H1 (cell line): ENCODE measurements around the gene MROH8. TPM values are rescaled to one million over a fixed set of nuclear protein-coding genes. Genes with fewer than 3 reads are reported as not detected.

ENCODE experiments used
- CTCF ChIA-PET: fragments of 300-600 bp; sonication (Branson Sonifier 250); formaldehyde crosslinking; loops from one replicate; lab custom pipeline; 2021; ENCODE audit not compliant: partially characterized antibody; lab: Charles Lee
- POLR2A ChIA-PET: fragments of 300-600 bp; sonication (Branson Sonifier 250); formaldehyde crosslinking; loops from one replicate; lab custom pipeline; 2021; ENCODE audit warnings: inconsistent platforms; ENCODE audit not compliant: partially characterized antibody; lab: Charles Lee
- DNase-seq, 2 experiments: peaks; one replicate each; pipeline versions ENCODE4 v3.0.0 to v3.0.0-alpha.2; 2010 to 2022; ENCODE audit warnings: low spot score in 2 of 2, low read depth in 1 of 2, mixed read lengths in 1 of 2
- FAIRE-seq: peaks from 2 replicates; lab custom pipeline; 2011; peaks lifted over from hg19 to GRCh38; lab: Jason Lieb, UNC
- H2AFZ ChIP-seq: 2 replicates; pipeline ENCODE4 v1.8.1; 2012; ENCODE audit warnings: low read length, inconsistent platforms
- H2AK5ac ChIP-seq: 2 replicates; pipeline ENCODE4 v1.6.1; 2013; ENCODE audit warnings: low read depth, low read length
- H2BK120ac ChIP-seq: replicated peaks from 2 replicates; pipeline ENCODE3; 2013; ENCODE audit warnings: low read depth, low read length, inconsistent platforms
- H2BK12ac ChIP-seq: 2 replicates; pipeline ENCODE4 v1.6.1; 2013; ENCODE audit warnings: low read depth, low read length
- H2BK15ac ChIP-seq: 2 replicates; pipeline ENCODE4 v1.6.1; 2013; ENCODE audit warnings: low read length
- H2BK20ac ChIP-seq: 2 replicates; pipeline ENCODE4 v1.6.1; 2013; ENCODE audit warnings: low read length
- H2BK5ac ChIP-seq: 2 replicates; pipeline ENCODE4 v1.6.1; 2013; ENCODE audit warnings: low read depth, low read length
- H3K14ac ChIP-seq: 2 replicates; pipeline ENCODE4 v1.6.1; 2013; ENCODE audit warnings: inconsistent platforms; ENCODE audit not compliant: insufficient read length
- H3K18ac ChIP-seq: 2 replicates; pipeline ENCODE4 v1.6.1; 2013; ENCODE audit warnings: low read length; ENCODE audit errors: extremely low read depth
- H3K23ac ChIP-seq: 2 replicates; pipeline ENCODE4 v1.6.1; 2013; ENCODE audit warnings: inconsistent platforms; ENCODE audit not compliant: insufficient read length
- H3K23me2 ChIP-seq: 2 replicates; pipeline ENCODE4 v1.6.1; 2013; ENCODE audit warnings: low read depth, low read length
- H3K27ac ChIP-seq: 2 replicates; pipeline ENCODE4 v1.6.1; 2011; ENCODE audit warnings: low read depth, low read length, inconsistent platforms
- H3K27me3 ChIP-seq, 4 experiments: replicated peaks in 1 of 4; 1 replicate in 1 of 4; 2 replicates in 3 of 4; pipeline versions ENCODE4 v1.6.1 to v1.8.1; 2011 to 2013; ENCODE audit warnings: low read length in 3 of 4, mild to moderate bottlenecking in 3 of 4, inconsistent platforms in 2 of 4, mixed read lengths in 2 of 4, moderate library complexity in 1 of 4; ENCODE audit not compliant: control insufficient read depth in 3 of 4, insufficient read depth in 3 of 4; ENCODE audit errors: extremely low read depth in 1 of 4
- H3K36me3 ChIP-seq, 4 experiments: 2 replicates each; pipeline versions ENCODE4 v1.6.1 to v1.8.1; 2011 to 2013; ENCODE audit warnings: mild to moderate bottlenecking in 4 of 4, low read length in 3 of 4, moderate library complexity in 2 of 4, control low read depth in 1 of 4, inconsistent platforms in 1 of 4; ENCODE audit not compliant: insufficient read depth in 4 of 4, control insufficient read depth in 2 of 4
- H3K4ac ChIP-seq: replicated peaks from 2 replicates; pipeline ENCODE3; 2013; ENCODE audit warnings: low read length, low read depth, mixed read lengths, inconsistent platforms; ENCODE audit not compliant: insufficient read length
- H3K4me1 ChIP-seq, 4 experiments: replicated peaks in 1 of 4; 1 replicate in 1 of 4; 2 replicates in 3 of 4; pipeline versions ENCODE4 v1.6.1 to v1.8.1; 2011 to 2013; ENCODE audit warnings: low read length in 3 of 4, inconsistent platforms in 2 of 4, mixed read lengths in 1 of 4; ENCODE audit not compliant: insufficient read depth in 4 of 4, control insufficient read depth in 3 of 4
- H3K4me2 ChIP-seq, 2 experiments: 2 replicates each; pipeline versions ENCODE4 v1.6.1 to v1.8.1; 2011 to 2013; ENCODE audit warnings: low read depth in 2 of 2, low read length in 2 of 2, control low read depth in 1 of 2, inconsistent platforms in 1 of 2, mild to moderate bottlenecking in 1 of 2; ENCODE audit not compliant: insufficient read depth in 1 of 2
- H3K4me3 ChIP-seq, 4 experiments: fragments of 200-600, 300-600 bp in 1 of 4; sonication (generic), shearing (Covaris generic), sonication (Bioruptor Twin) in 1 of 4; 2 replicates each; pipeline versions ENCODE4 v1.5.1 to v1.8.1; 2011 to 2016; ENCODE audit warnings: low read length in 4 of 4, low read depth in 3 of 4, control low read depth in 2 of 4, inconsistent platforms in 2 of 4, mild to moderate bottlenecking in 2 of 4, mixed read lengths in 1 of 4, moderate library complexity in 1 of 4; ENCODE audit not compliant: insufficient read depth in 2 of 4; ENCODE audit errors: extremely low read depth in 1 of 4
- H3K56ac ChIP-seq: replicated peaks from 2 replicates; pipeline ENCODE3; 2013; ENCODE audit warnings: low read depth, mild to moderate bottlenecking, mixed read lengths, low read length, inconsistent platforms; ENCODE audit not compliant: insufficient read length
- H3K79me1 ChIP-seq: 2 replicates; pipeline ENCODE4 v1.6.1; 2013; ENCODE audit warnings: low read depth, low read length, control low read depth
- H3K79me2 ChIP-seq, 2 experiments: 2 replicates each; pipeline versions ENCODE4 v1.6.1 to v1.8.1; 2012 to 2013; ENCODE audit warnings: low read length in 2 of 2, mild to moderate bottlenecking in 2 of 2, inconsistent platforms in 1 of 2; ENCODE audit not compliant: insufficient read depth in 2 of 2, control insufficient read depth in 1 of 2
- H3K9ac ChIP-seq, 4 experiments: replicated peaks in 1 of 4; 1 replicate in 1 of 4; 2 replicates in 3 of 4; pipeline versions ENCODE4 v1.6.1 to v1.8.1; 2011 to 2013; ENCODE audit warnings: low read depth in 3 of 4, low read length in 3 of 4, control low read depth in 2 of 4, mild to moderate bottlenecking in 2 of 4, moderate library complexity in 2 of 4, inconsistent platforms in 1 of 4; ENCODE audit errors: extremely low read depth in 1 of 4
- H3K9me3 ChIP-seq, 2 experiments: 2 replicates each; pipeline versions ENCODE4 v1.6.1 to v1.8.1; 2012 to 2013; ENCODE audit warnings: mild to moderate bottlenecking in 2 of 2, moderate library complexity in 2 of 2, control low read depth in 1 of 2, inconsistent platforms in 1 of 2, low read depth in 1 of 2, low read length in 1 of 2, mixed read lengths in 1 of 2; ENCODE audit not compliant: insufficient read depth in 2 of 2
- H4K20me1 ChIP-seq, 2 experiments: replicated peaks in 1 of 2; 2 replicates each; pipeline versions ENCODE3 to v1.8.1; 2011 to 2013; ENCODE audit warnings: inconsistent platforms in 2 of 2, low read length in 2 of 2, mild to moderate bottlenecking in 1 of 2; ENCODE audit not compliant: insufficient read depth in 2 of 2, control insufficient read depth in 1 of 2
- H4K5ac ChIP-seq: 2 replicates; pipeline ENCODE4 v1.6.1; 2013; ENCODE audit warnings: low read length, low read depth, mixed read lengths, inconsistent platforms; ENCODE audit not compliant: insufficient read length
- H4K8ac ChIP-seq: 2 replicates; pipeline ENCODE4 v1.8.0; 2013; ENCODE audit warnings: mild to moderate bottlenecking, moderate library complexity, low read length, inconsistent platforms; ENCODE audit not compliant: insufficient read depth; ENCODE audit errors: extremely low read depth
- H4K91ac ChIP-seq: replicated peaks from 2 replicates; pipeline ENCODE3; 2013; ENCODE audit warnings: low read length, mixed read lengths, inconsistent platforms; ENCODE audit not compliant: insufficient read length
- ATF2 ChIP-seq: IDR thresholded peaks from 2 replicates; pipeline ENCODE4 v1.6.1; 2012; ENCODE audit warnings: low read length, inconsistent platforms
- CBX5 ChIP-seq: fragments of 300-800, 300-1000 bp; sonication (generic); IDR thresholded peaks from 2 replicates; pipeline ENCODE4 v1.7.1; 2016; ENCODE audit warnings: antibody characterized with exemption, low read length, low read depth
- CHD1 ChIP-seq: IDR thresholded peaks from 2 replicates; pipeline ENCODE4 v1.6.1; 2012; ENCODE audit warnings: low read depth, low read length, improper control_type of control experiment
- E2F6 ChIP-seq: IDR thresholded peaks from 2 replicates; pipeline ENCODE4 v1.6.1; 2012; ENCODE audit warnings: inconsistent platforms
- EZH2 ChIP-seq: fragments of 200-600 bp; sonication (generic); IDR thresholded peaks from 2 replicates; pipeline ENCODE4 v1.7.1; 2012; ENCODE audit warnings: low read depth, mild to moderate bottlenecking, moderate library complexity, low read length, inconsistent platforms; ENCODE audit not compliant: severe bottlenecking
- FOSL1 ChIP-seq: IDR thresholded peaks from 2 replicates; pipeline ENCODE4 v1.6.1; 2011; ENCODE audit warnings: mild to moderate bottlenecking, low read depth, low read length, moderate library complexity; ENCODE audit not compliant: insufficient read depth
- KDM5A ChIP-seq: fragments of 200-600 bp; IDR thresholded peaks from 2 replicates; pipeline ENCODE4 v1.7.1; 2012; ENCODE audit warnings: mild to moderate bottlenecking, low read length, inconsistent platforms, mixed read lengths
- POLR2AphosphoS5 ChIP-seq: IDR thresholded peaks from 2 replicates; pipeline ENCODE4 v1.6.1; 2011; ENCODE audit warnings: low read depth, low read length
- SP1 ChIP-seq: IDR thresholded peaks from 2 replicates; pipeline ENCODE4 v1.6.1; 2011; ENCODE audit warnings: low read depth, low read length
- SP2 ChIP-seq: IDR thresholded peaks from 2 replicates; pipeline ENCODE4 v1.6.1; 2012; ENCODE audit warnings: mild to moderate bottlenecking, low read length, inconsistent platforms
- SP4 ChIP-seq: IDR thresholded peaks from 2 replicates; pipeline ENCODE4 v1.6.1; 2012; ENCODE audit warnings: low read length, inconsistent platforms
- TBP ChIP-seq: IDR thresholded peaks from 2 replicates; pipeline ENCODE4 v1.6.1; 2011; ENCODE audit warnings: low read depth, low read length, improper control_type of control experiment
- YY1 ChIP-seq: IDR thresholded peaks from 2 replicates; pipeline ENCODE4 v1.6.1; 2011; ENCODE audit warnings: low read depth, mild to moderate bottlenecking, low read length
- WGBS, 2 experiments: shearing (Covaris generic) in 1 of 2; methylation state at CpG; one replicate each; pipeline versions ENCODE4 v1.1.6 to v1.1.7; 2013 to 2015; ENCODE audit warnings: low lambda C conversion rate in 2 of 2, mixed read lengths in 2 of 2, inconsistent platforms in 1 of 2, low coverage in 1 of 2, missing lambda C conversion rate in 1 of 2; ENCODE audit not compliant: insufficient replicate concordance in 2 of 2, insufficient coverage in 1 of 2, insufficient read length in 1 of 2; ENCODE audit errors: extremely low coverage in 1 of 2, missing lambda C conversion rate in 1 of 2; 5-methylcytosine and 5-hydroxymethylcytosine counted together
- polyA plus RNA-seq, 7 experiments: library from polyadenylated mRNA; depleted of rRNA in 3 of 7; stranded (reverse) in 5 of 7; unstranded in 2 of 7; fragments of >200 nt in 5 of 7; fragments of 200-250 nt in 2 of 7; gene quantifications; 1 replicate in 5 of 7; 2 replicates in 1 of 7; 4 replicates in 1 of 7; pipeline versions ENCODE4 v1.2.1 to v1.2.3, GENCODE V29; 2011 to 2013; ENCODE audit warnings: missing spikeins in 2 of 7, mixed read lengths in 2 of 7
- total RNA-seq: library from RNA; stranded (reverse); fragmentation: NEBNext Ultra II Directional; extraction: Animal tissue kit (Norgen Biotek cat#: 25700); gene quantifications from 2 replicates; pipeline ENCODE4 v1.2.1, GENCODE V29; 2021

Gene MROH8
- total and polyA plus RNA-seq, 2 of the 8 experiments (the other 6 are each of a cell fraction or from before 2014, with no cell fraction given), result 0.50 to 0.86 TPM

- Histone ChIP-seq H3K9ac (no peak overlapping the region), H3K18ac (no peak overlapping the region), H3K36me3 (peaks cover 40 to 84% (median 59%) of the 10 kb centered on the region in 4 experiments), H4K8ac (no peak overlapping the region), H4K20me1 (peaks cover 0 to 4% of the 10 kb centered on the region in 2 experiments), H4K5ac (no peak overlapping the region), H2BK15ac (no peak overlapping the region), H3K79me1 (peaks cover 12% of the 10 kb centered on the region), H3K23me2 (no peaks in the 10 kb centered on the region), H3K27ac (no peak overlapping the region), H2BK5ac (no peak overlapping the region), H3K23ac (no peak overlapping the region), H3K14ac (no peak overlapping the region), H2BK20ac (no peak overlapping the region), H3K9me3 (no peaks in the 10 kb centered on the region), H4K91ac (no peak overlapping the region), H2AFZ (no peak overlapping the region), H3K79me2 (peaks cover 0 to 11% of the 10 kb centered on the region in 2 experiments; a peak in 2 of 4 replicates), H3K4me3 (no peak overlapping the region), H3K27me3 (no peaks in the 10 kb centered on the region), H3K4me2 (no peak overlapping the region), H2AK5ac (no peak overlapping the region), H3K4ac (no peak overlapping the region), H2BK120ac (no peak overlapping the region), H3K56ac (no peak overlapping the region), H2BK12ac (no peak overlapping the region), H3K4me1 (no peaks in the 10 kb centered on the region)
- no peak for FAIRE-seq
- 91% methylated on average over 2 of the region's 2 CpGs; no CpG with 5 or more reads in 1 of the 2 experiments for WGBS, 2 experiments
- ChIA-PET CTCF (interaction anchor here (1.0 to 3.1 kb wide), 4 partner anchors 10 to 37 kb away, joined by 3 to 18 read pairs (median 10); no protein-coding TSS in a partner anchor), POLR2A (no interaction called here)
- DNase-seq, result no peak
- TF ChIP-seq TBP (no peak), FOSL1 (no peak), KDM5A (no peak), ATF2 (no peak), E2F6 (no peak), SP4 (no peak), YY1 (no peak), POLR2AphosphoS5 (no peak), SP1 (no peak), CHD1 (no peak), SP2 (no peak), CBX5 (no peak), EZH2 (no peak)
These were observed 26.4 kb upstream of the MROH8 start for GRCh38 chr20:37205794-37206193.
